Keratinocyte (primary cell): ENCODE measurements around the gene BBS9. TPM values are rescaled to one million over a fixed set of nuclear protein-coding genes. Genes with fewer than 3 reads are reported as not detected.

Source experiments
- DNase-seq: peaks from one replicate; pipeline ENCODE4 v3.0.0-alpha.2; 2011; ENCODE audit warnings: low read depth, missing footprints, low spot score
- FAIRE-seq: peaks from 2 replicates; lab custom pipeline; 2011; peaks lifted over from hg19 to GRCh38; lab: Jason Lieb, UNC
- H2AFZ ChIP-seq: 2 replicates; pipeline ENCODE4 v1.6.0; 2012; ENCODE audit warnings: low read length, control low read depth, inconsistent platforms; ENCODE audit not compliant: control insufficient read depth
- H3K27ac ChIP-seq: 2 replicates; pipeline ENCODE4 v1.5.1; 2011; ENCODE audit warnings: low read length; ENCODE audit not compliant: control insufficient read depth, insufficient read depth
- H3K27me3 ChIP-seq: 3 replicates; pipeline ENCODE4 v1.6.0; 2011; ENCODE audit warnings: low read length; ENCODE audit not compliant: control insufficient read depth, insufficient read depth; ENCODE audit errors: extremely low read depth
- H3K36me3 ChIP-seq, 2 experiments: 2 replicates in 1 of 2; 3 replicates in 1 of 2; pipeline ENCODE4 v1.5.1; 2011; ENCODE audit warnings: low read length in 2 of 2, mild to moderate bottlenecking in 1 of 2; ENCODE audit not compliant: control insufficient read depth in 2 of 2, insufficient read depth in 2 of 2; ENCODE audit errors: extremely low read depth in 1 of 2
- H3K4me1 ChIP-seq: 3 replicates; pipeline ENCODE4 v1.5.1; 2011; ENCODE audit warnings: low read length; ENCODE audit not compliant: control insufficient read depth, insufficient read depth; ENCODE audit errors: extremely low read depth
- H3K4me2 ChIP-seq: 3 replicates; pipeline ENCODE4 v1.6.0; 2011; ENCODE audit warnings: low read depth, low read length; ENCODE audit not compliant: control insufficient read depth, insufficient read depth; ENCODE audit errors: extremely low read depth
- H3K4me3 ChIP-seq, 3 experiments: fragments of 200-600 bp in 1 of 3; sonication (generic) in 1 of 3; 2 replicates in 2 of 3; 3 replicates in 1 of 3; pipeline ENCODE4 v1.5.1; 2011 to 2016; ENCODE audit warnings: low read length in 3 of 3, mild to moderate bottlenecking in 3 of 3, control low read depth in 2 of 3, inconsistent platforms in 1 of 3, low read depth in 1 of 3, mixed read lengths in 1 of 3, mixed run types in 1 of 3, moderate library complexity in 1 of 3; ENCODE audit not compliant: control insufficient read depth in 2 of 3, insufficient read depth in 2 of 3; ENCODE audit errors: extremely low read depth in 1 of 3
- H3K79me2 ChIP-seq: 2 replicates; pipeline ENCODE4 v1.6.0; 2012; ENCODE audit warnings: low read length; ENCODE audit not compliant: control insufficient read depth, insufficient read depth
- H3K9ac ChIP-seq: 3 replicates; pipeline ENCODE4 v1.6.0; 2011; ENCODE audit warnings: low read length; ENCODE audit not compliant: control insufficient read depth, insufficient read depth; ENCODE audit errors: extremely low read depth
- H3K9me1 ChIP-seq: 3 replicates; pipeline ENCODE4 v1.6.0; 2011; ENCODE audit warnings: low read length; ENCODE audit not compliant: control insufficient read depth, insufficient read depth; ENCODE audit errors: extremely low read depth
- H3K9me3 ChIP-seq: 2 replicates; pipeline ENCODE4 v1.5.1; 2012; ENCODE audit warnings: low read depth, low read length; ENCODE audit not compliant: control insufficient read depth
- H4K20me1 ChIP-seq: 3 replicates; pipeline ENCODE4 v1.6.0; 2011; ENCODE audit warnings: low read length; ENCODE audit not compliant: control insufficient read depth, insufficient read depth; ENCODE audit errors: extremely low read depth
- CTCF ChIP-seq, 3 experiments: IDR thresholded peaks in 1 of 3; conservative IDR thresholded peaks in 1 of 3; optimal IDR thresholded peaks in 1 of 3; 2 replicates in 2 of 3; 3 replicates in 1 of 3; pipeline versions ENCODE3 to v1.5.1; 2011; ENCODE audit warnings: low read length in 3 of 3, mild to moderate bottlenecking in 3 of 3, moderate library complexity in 2 of 3, control low read depth in 1 of 3, inconsistent platforms in 1 of 3; ENCODE audit not compliant: insufficient read depth in 2 of 3; ENCODE audit errors: extremely low read depth in 1 of 3
- EZH2 ChIP-seq: IDR thresholded peaks from one replicate; pipeline ENCODE4 v1.6.1; 2012; ENCODE audit warnings: inconsistent platforms, mild to moderate bottlenecking, low read length, moderate library complexity
- dilution Hi-C: fragments of 300-500 bp; cut with MboI; formaldehyde crosslinking; loops from one replicate; pipeline ENCODE4 v1.7.0; 2020; ENCODE audit warnings: low sequenced_read_pairs; ENCODE audit not compliant: extremely low pct_ligation_motif_present
- polyA plus RNA-seq, 5 experiments: library from polyadenylated mRNA; depleted of rRNA in 3 of 5; stranded (reverse) in 3 of 5; stranded (forward) in 1 of 5; unstranded in 1 of 5; fragments of >200 nt; gene quantifications; 1 replicate in 1 of 5; 2 replicates in 3 of 5; 3 replicates in 1 of 5; pipeline versions ENCODE4 v1.2.1 to v1.2.3, GENCODE V29; 2011 to 2012; ENCODE audit warnings: missing spikeins in 2 of 5, low read depth in 1 of 5, low replicate concordance in 1 of 5

Gene BBS9
- polyA plus RNA-seq, 1 donor (not counting 4 experiments of a cell fraction or from before 2014, with no cell fraction given) = 7.6 TPM

DNA sequence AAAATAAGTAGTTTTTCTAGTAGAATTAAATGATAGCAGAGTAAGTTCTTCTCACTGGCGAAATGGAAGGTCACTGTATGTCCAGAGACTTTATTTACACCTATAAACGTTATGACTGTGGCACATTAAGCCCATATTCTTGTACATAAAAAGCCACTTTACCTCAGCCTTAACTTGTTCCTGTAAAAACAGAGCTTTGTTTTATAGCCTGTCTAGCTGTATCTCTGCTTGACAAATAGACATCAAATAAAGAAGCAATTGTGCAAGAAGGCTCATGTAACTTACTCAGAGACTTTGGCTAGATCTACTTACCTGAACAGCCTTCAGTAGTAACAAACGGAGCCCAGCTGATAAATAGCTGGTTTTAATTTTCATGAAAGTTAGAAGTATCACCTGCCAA is 451.9 kb downstream of the BBS9 start:
- FAIRE-seq = no peak

DNA sequence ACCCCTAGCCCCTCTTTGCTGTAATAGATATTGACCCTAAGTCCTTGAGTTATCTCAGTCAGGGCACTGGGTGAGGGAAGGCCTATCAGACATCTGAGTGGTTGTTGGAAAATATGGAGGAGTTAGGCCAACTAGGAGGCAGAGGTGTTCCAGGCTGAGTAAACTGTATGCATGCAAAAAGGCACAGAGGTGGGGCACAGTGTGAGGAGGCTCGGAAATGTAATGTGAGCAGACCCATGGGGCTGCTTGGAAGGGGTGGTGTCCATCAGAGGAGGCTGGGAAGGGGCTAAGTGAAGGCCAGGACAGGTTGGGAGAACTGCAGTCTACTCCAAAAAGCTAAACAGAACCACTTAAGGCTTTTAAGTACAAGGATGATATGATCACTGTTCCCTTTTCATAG is 452.7 kb downstream of the BBS9 start:
- Histone ChIP-seq H3K9ac (no peak overlapping the region), H3K4me3 (no peak overlapping the region), H3K27me3 (no peaks in the 10 kb centered on the region), H3K27ac (no peak overlapping the region), H3K9me3 (no peaks in the 10 kb centered on the region), H3K79me2 (no peaks in the 10 kb centered on the region), H2AFZ (no peak overlapping the region), H3K4me1 (peaks cover 7% of the 10 kb centered on the region), H4K20me1 (no peaks in the 10 kb centered on the region), H3K9me1 (no peaks in the 10 kb centered on the region), H3K4me2 (no peak overlapping the region), H3K36me3 (no peaks in the 10 kb centered on the region)
- TF ChIP-seq CTCF (optimal IDR thresholded peaks at IDR 0.05 in 1 of 3, IDR thresholded peaks at IDR 0.05 in 1 of 3, conservative IDR thresholded peaks at IDR 0.05 in 1 of 3; ENCODE audit: extremely low read depth in 1 of 3, insufficient read depth in 2 of 3, low read length in 3 of 3) (no peak), EZH2 (no peak)
- dilution Hi-C loops = no loop called here
- FAIRE-seq = no peak
- DNase-seq = no peak

More for the DNA sequence above, 451.9 kb downstream of the BBS9 start:
- DNase-seq = no peak
- Histone ChIP-seq H3K27me3 (no peaks in the 10 kb centered on the region), H3K9me3 (no peaks in the 10 kb centered on the region), H3K36me3 (no peaks in the 10 kb centered on the region), H3K79me2 (no peaks in the 10 kb centered on the region), H3K4me1 (peaks cover 7% of the 10 kb centered on the region), H3K4me2 (no peak overlapping the region), H3K9ac (no peak overlapping the region), H3K9me1 (no peaks in the 10 kb centered on the region), H3K27ac (no peak overlapping the region), H4K20me1 (no peaks in the 10 kb centered on the region), H2AFZ (no peak overlapping the region), H3K4me3 (no peak overlapping the region)
- TF ChIP-seq CTCF (optimal IDR thresholded peaks at IDR 0.05 in 1 of 3, IDR thresholded peaks at IDR 0.05 in 1 of 3, conservative IDR thresholded peaks at IDR 0.05 in 1 of 3; ENCODE audit: extremely low read depth in 1 of 3, insufficient read depth in 2 of 3, low read length in 3 of 3) (no peak), EZH2 (no peak)
- dilution Hi-C loops = no loop called here
